IMR-90 (cell line): ENCODE results near the gene CLEC16A. TPM values are rescaled to one million over a fixed set of nuclear protein-coding genes. Genes with fewer than 3 reads are reported as not detected.

ENCODE experiments used
- ATAC-seq: fragments of 200-7000 bp; cut with Tn5 transposase; 2 replicates; pipeline ENCODE4 v1.9.1; 2020; ENCODE audit warnings: low read depth, mild to moderate bottlenecking, moderate library complexity
- BruUV-seq: library from RNA; stranded (reverse); fragments of 400-500 nt; replicated peaks from 2 replicates; lab custom pipeline; 2021; lab: Mats Ljungman, UMichigan
- CTCF ChIA-PET: fragments of 300-600 bp; formaldehyde crosslinking; extraction: SDS; loops from one replicate; lab custom pipeline; 2021; ENCODE audit warnings: antibody characterized with exemption; lab: Yijun Ruan, JAX
- POLR2A ChIA-PET: fragments of 300-600 bp; sonication (Branson Sonifier 250); formaldehyde crosslinking; loops from one replicate; lab custom pipeline; 2022; ENCODE audit warnings: antibody characterized with exemption; ENCODE audit not compliant: unreplicated experiment; lab: Charles Lee
- DNase-seq: peaks from one replicate; pipeline ENCODE4 v3.0.0; 2013
- H2AFZ ChIP-seq: replicated peaks from 2 replicates; pipeline ENCODE3; 2013; ENCODE audit warnings: low read length, mild to moderate bottlenecking; ENCODE audit not compliant: poor library complexity
- H2AK5ac ChIP-seq: 2 replicates; pipeline ENCODE4 v1.6.1; 2013; ENCODE audit warnings: low read depth, low read length, inconsistent platforms
- H2AK9ac ChIP-seq: replicated peaks from 2 replicates; pipeline ENCODE3; 2013; ENCODE audit warnings: mild to moderate bottlenecking, low read depth, low read length, moderate library complexity; ENCODE audit not compliant: poor library complexity
- H2BK120ac ChIP-seq: 2 replicates; pipeline ENCODE4 v1.6.1; 2013; ENCODE audit warnings: low read depth, low read length, inconsistent platforms
- H2BK15ac ChIP-seq: 3 replicates; pipeline ENCODE4 v1.6.1; 2013; ENCODE audit warnings: low read depth, low read length, inconsistent platforms
- H2BK20ac ChIP-seq: 2 replicates; pipeline ENCODE4 v1.6.1; 2013; ENCODE audit warnings: low read depth, mild to moderate bottlenecking, inconsistent platforms, low read length, moderate library complexity
- H2BK5ac ChIP-seq: 2 replicates; pipeline ENCODE4 v1.6.1; 2013; ENCODE audit warnings: mild to moderate bottlenecking, low read depth, low read length, inconsistent platforms; ENCODE audit not compliant: poor library complexity, severe bottlenecking
- H3K14ac ChIP-seq: replicated peaks from 2 replicates; pipeline ENCODE4 v1.6.1; 2013; ENCODE audit warnings: low read depth, low read length, inconsistent platforms
- H3K18ac ChIP-seq: 2 replicates; pipeline ENCODE4 v1.6.1; 2013; ENCODE audit warnings: low read depth, low read length, control low read depth
- H3K23ac ChIP-seq: 2 replicates; pipeline ENCODE4 v1.6.1; 2013; ENCODE audit warnings: low read depth, low read length, inconsistent platforms
- H3K27ac ChIP-seq: 2 replicates; pipeline ENCODE4 v1.5.1; 2013; ENCODE audit warnings: mild to moderate bottlenecking, control low read depth, low read length; ENCODE audit not compliant: insufficient read depth
- H3K27me3 ChIP-seq: 2 replicates; pipeline ENCODE4 v1.6.1; 2013; ENCODE audit warnings: low read length; ENCODE audit not compliant: control insufficient read depth, insufficient read depth
- H3K36me3 ChIP-seq: 2 replicates; pipeline ENCODE4 v1.6.1; 2013; ENCODE audit warnings: low read length, mixed read lengths; ENCODE audit not compliant: control insufficient read depth, insufficient read depth
- H3K4ac ChIP-seq: 2 replicates; pipeline ENCODE4 v1.6.1; 2013; ENCODE audit warnings: low read depth, low read length, inconsistent platforms
- H3K4me1 ChIP-seq: 2 replicates; pipeline ENCODE4 v1.6.1; 2013; ENCODE audit warnings: low read length, mixed read lengths; ENCODE audit not compliant: control insufficient read depth, insufficient read depth
- H3K4me2 ChIP-seq: 2 replicates; pipeline ENCODE4 v1.6.1; 2013; ENCODE audit warnings: low read depth, mild to moderate bottlenecking, control low read depth, low read length, moderate library complexity
- H3K4me3 ChIP-seq: 2 replicates; pipeline ENCODE4 v1.5.1; 2013; ENCODE audit warnings: low read depth, mild to moderate bottlenecking, control low read depth, low read length, moderate library complexity; ENCODE audit not compliant: insufficient read depth
- H3K56ac ChIP-seq: 2 replicates; pipeline ENCODE4 v1.6.1; 2013; ENCODE audit warnings: low read length, inconsistent platforms; ENCODE audit not compliant: insufficient read depth; ENCODE audit errors: extremely low read depth
- H3K79me1 ChIP-seq, 2 experiments: 2 replicates each; pipeline ENCODE4 v1.6.1; 2013; ENCODE audit warnings: low read length in 2 of 2, inconsistent platforms in 1 of 2, low read depth in 1 of 2
- H3K9ac ChIP-seq: 2 replicates; pipeline ENCODE4 v1.6.1; 2013; ENCODE audit warnings: low read depth, low read length, control low read depth
- H3K9me1 ChIP-seq: 2 replicates; pipeline ENCODE4 v1.6.1; 2013; ENCODE audit warnings: low read length, inconsistent platforms; ENCODE audit not compliant: insufficient read depth
- H3K9me3 ChIP-seq: 2 replicates; pipeline ENCODE4 v1.6.1; 2013; ENCODE audit warnings: low read length; ENCODE audit not compliant: control insufficient read depth, insufficient read depth
- H4K20me1 ChIP-seq: 2 replicates; pipeline ENCODE4 v1.6.1; 2013; ENCODE audit warnings: low read length, inconsistent platforms; ENCODE audit not compliant: insufficient read depth
- H4K5ac ChIP-seq: 2 replicates; pipeline ENCODE4 v1.6.1; 2013; ENCODE audit warnings: mild to moderate bottlenecking, low read depth, low read length, control low read depth
- H4K8ac ChIP-seq, 2 experiments: 2 replicates each; pipeline ENCODE4 v1.6.1; 2013; ENCODE audit warnings: low read depth in 2 of 2, low read length in 2 of 2, control low read depth in 1 of 2, inconsistent platforms in 1 of 2
- H4K91ac ChIP-seq: 2 replicates; pipeline ENCODE4 v1.6.1; 2013; ENCODE audit warnings: low read depth, low read length, inconsistent platforms; ENCODE audit not compliant: insufficient read depth
- BHLHE40 ChIP-seq: fragments of 150-350 bp; IDR thresholded peaks from 2 replicates; pipeline ENCODE4 v1.6.1; 2016; ENCODE audit warnings: mild to moderate bottlenecking, low read depth, low read length
- CHD1 ChIP-seq: IDR thresholded peaks from 2 replicates; pipeline ENCODE4 v1.6.1; 2012; ENCODE audit warnings: low read depth, low read length, improper control_type of control experiment
- CTCF ChIP-seq: conservative IDR thresholded peaks from 2 replicates; pipeline ENCODE4 v1.5.1; 2012; ENCODE audit warnings: mild to moderate bottlenecking, low read depth, low read length, improper control_type of control experiment
- ELK1 ChIP-seq: fragments of 150-350 bp; IDR thresholded peaks from 2 replicates; pipeline ENCODE4 v1.6.1; 2016; ENCODE audit warnings: low read depth, mild to moderate bottlenecking, low read length, moderate library complexity, borderline replicate concordance
- MAZ ChIP-seq: IDR thresholded peaks from 2 replicates; pipeline ENCODE4 v1.6.1; 2012; ENCODE audit warnings: low read depth, mild to moderate bottlenecking, low read length, improper control_type of control experiment, moderate library complexity, borderline replicate concordance
- MXI1 ChIP-seq: IDR thresholded peaks from 2 replicates; pipeline ENCODE4 v1.6.1; 2012; ENCODE audit warnings: low read depth, mild to moderate bottlenecking, low read length, moderate library complexity, borderline replicate concordance
- NFE2L2 ChIP-seq: fragments of 150-350 bp; IDR thresholded peaks from 2 replicates; pipeline ENCODE4 v1.6.1; 2016; ENCODE audit warnings: low read depth, mild to moderate bottlenecking, low read length
- POLR2A ChIP-seq: IDR thresholded peaks from 2 replicates; pipeline ENCODE4 v1.6.1; 2012; ENCODE audit warnings: mild to moderate bottlenecking, low read depth, low read length
- RAD21 ChIP-seq: IDR thresholded peaks from 2 replicates; pipeline ENCODE4 v1.6.1; 2012; ENCODE audit warnings: low read length, improper control_type of control experiment
- RCOR1 ChIP-seq: IDR thresholded peaks from 2 replicates; pipeline ENCODE4 v1.6.1; 2012; ENCODE audit warnings: mild to moderate bottlenecking, low read length, improper control_type of control experiment; ENCODE audit not compliant: insufficient replicate concordance
- RFX5 ChIP-seq: IDR thresholded peaks from 2 replicates; pipeline ENCODE4 v1.8.0; 2012; ENCODE audit warnings: low read depth, mild to moderate bottlenecking, low read length, moderate library complexity
- SMC3 ChIP-seq: fragments of 150-350 bp; IDR thresholded peaks from 2 replicates; pipeline ENCODE4 v1.6.1; 2016; ENCODE audit warnings: low read depth, mild to moderate bottlenecking, antibody characterized with exemption, low read length, moderate library complexity
- USF2 ChIP-seq: fragments of 150-350 bp; IDR thresholded peaks from 2 replicates; pipeline ENCODE4 v1.6.1; 2017; ENCODE audit warnings: mild to moderate bottlenecking, antibody characterized with exemption, low read length, low read depth
- WGBS, 2 experiments: methylation state at CpG; one replicate each; pipeline versions ENCODE4 v1.1.5 to v1.1.7; 2013; ENCODE audit warnings: missing lambda C conversion rate in 2 of 2; ENCODE audit not compliant: insufficient read length in 1 of 2; ENCODE audit errors: extremely low coverage in 2 of 2; 5-methylcytosine and 5-hydroxymethylcytosine counted together
- dilution Hi-C: fragments of 300-500 bp; cut with HindIII; formaldehyde crosslinking; loops from one replicate; pipeline ENCODE4 v1.14.3; 2018; ENCODE audit warnings: low sequenced_read_pairs; ENCODE audit not compliant: unreplicated experiment
- in situ Hi-C: fragments of 300-500 bp; cut with MboI; formaldehyde crosslinking; loops from 3 replicates; pipeline ENCODE4 v1.14.3; 2019; ENCODE audit warnings: low sequenced_read_pairs, inconsistent platforms, mixed read lengths
- intact Hi-C: fragments of 100-400 bp; cut with micrococcal nuclease; formaldehyde crosslinking; loops from 2 replicates; pipeline ENCODE4 v1.10.0; 2022
- polyA plus RNA-seq, 3 experiments: library from polyadenylated mRNA; depleted of rRNA; stranded (reverse); fragments of >200 nt; gene quantifications; 2 replicates each; pipeline ENCODE4 v1.2.3, GENCODE V29; 2012; ENCODE audit warnings: low replicate concordance in 1 of 3
- total RNA-seq: library from RNA; depleted of rRNA; stranded (reverse); fragments of >200 nt; gene quantifications from 2 replicates; pipeline ENCODE4 v1.2.3, GENCODE V29; 2012

The CLEC16A gene
- total and polyA plus RNA-seq, 2 of the 4 experiments (the other 2 are of a cell fraction) = 15.9 to 16.5 TPM

GRCh38 chr16:11036868-11037410 lies 92.6 kb downstream of the CLEC16A start:
- Histone ChIP-seq H2BK5ac (no peak overlapping the region), H3K18ac (no peak overlapping the region; the same call in 1 of the 2 replicates), H3K27ac (no peak overlapping the region), H4K20me1 (no peaks in the 10 kb centered on the region), H3K4me2 (no peak overlapping the region), H3K36me3 (peaks cover 27% of the 10 kb centered on the region), H3K23ac (no peak overlapping the region), H3K4ac (no peak overlapping the region), H2AK9ac (no peak overlapping the region), H3K9ac (no peak overlapping the region), H3K4me1 (peaks cover 25% of the 10 kb centered on the region), H4K91ac (no peak overlapping the region), H3K79me1 (peaks cover 0 to 12% of the 10 kb centered on the region in 2 experiments; a peak in 1 of 4 replicates), H3K27me3 (no peaks in the 10 kb centered on the region), H2BK20ac (0 out of 2 replicates have a peak overlapping the region, but pooled peaks have one; percentile 38), H3K56ac (no peak overlapping the region), H2AK5ac (no peak overlapping the region), H3K14ac (0 out of 2 replicates have a peak overlapping the region, but pooled peaks have one; percentile 7), H2AFZ (no peak overlapping the region), H3K9me1 (peaks cover 17% of the 10 kb centered on the region), H4K5ac (no peak overlapping the region), H3K4me3 (no peak overlapping the region), H4K8ac (no peak overlapping the region), H2BK120ac (no peak overlapping the region), H3K9me3 (no peaks in the 10 kb centered on the region; the same call in 1 of the 2 replicates), H2BK15ac (no peak overlapping the region)
- ATAC-seq = no peak
- intact Hi-C loops (no loop called here), in situ Hi-C loops (no loop called here), dilution Hi-C loops (no loop called here)
- POLR2A ChIA-PET = no interaction called here
- CTCF ChIA-PET = no interaction called here
- WGBS, 2 experiments = 80% methylated on average over 1 of the region's 8 CpGs; no CpG with 5 or more reads in 1 of the 2 experiments
- no TSS peak for BruUV-seq
- TF ChIP-seq RCOR1 (no peak), POLR2A (no peak), CHD1 (no peak), ELK1 (no peak), USF2 (no peak), MAZ (no peak), RAD21 (no peak), NFE2L2 (no peak), BHLHE40 (no peak), CTCF (no peak), MXI1 (no peak), SMC3 (no peak), RFX5 (no peak)
- DNase-seq = no peak
